ENCODE measurements around the gene NUP155. TPM values are rescaled to one million over a fixed set of nuclear protein-coding genes. Genes with fewer than 3 reads are reported as not detected.

The NUP155 gene
- total and polyA plus RNA-seq, 2 experiments from 2014 or later = 24.3 to 94.6 TPM

DNA sequence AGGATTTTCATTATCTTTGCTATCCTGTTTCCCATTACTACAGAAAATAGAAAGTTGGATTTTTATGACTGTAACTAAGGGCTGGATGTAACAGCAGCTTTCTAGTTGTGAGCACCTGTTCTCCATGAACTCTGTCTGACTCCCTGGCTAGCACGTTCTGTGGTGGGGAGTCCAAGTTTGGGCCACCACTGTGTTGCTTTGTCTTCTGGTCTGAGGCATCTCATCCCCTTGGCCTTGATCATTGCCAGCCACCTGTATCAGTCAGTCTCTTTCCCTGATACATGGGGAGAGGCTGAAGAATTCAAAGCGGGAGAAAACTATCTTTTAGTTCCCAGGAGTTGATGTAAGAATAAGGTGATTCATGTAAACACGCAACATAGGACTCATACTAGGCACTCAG lies 41.6 kb upstream of the NUP155 start:
- no peaks in the 10 kb centered on the region; the same call in 2 of the 3 replicates for H3K9me3 Mint-ChIP-seq
- Histone ChIP-seq H3K9me2 (ENCODE audit: insufficient read depth) (no peaks in the 10 kb centered on the region), H3K36me3 (ENCODE audit: insufficient read depth) (no peaks in the 10 kb centered on the region), H3K79me2 (replicated peaks; ENCODE audit: insufficient read depth) (no peaks in the 10 kb centered on the region), H3K27ac (ENCODE audit: low read depth) (no peak overlapping the region), H3K4me2 (no peak overlapping the region), H3K27me3 (ENCODE audit: insufficient read depth) (no peaks in the 10 kb centered on the region), H2AFZ (no peak overlapping the region), H3K4me1 (ENCODE audit: insufficient read depth) (no peaks in the 10 kb centered on the region), H3F3A (replicated peaks; ENCODE audit: low read depth) (no peaks in the 10 kb centered on the region), H3K4me3 (no peak overlapping the region), H4K20me1 (replicated peaks; ENCODE audit: insufficient read depth) (no peaks in the 10 kb centered on the region; the same call in 1 of the 2 replicates)
- H3K4me3 Mint-ChIP-seq = no peak overlapping the region
- H3K4me1 Mint-ChIP-seq = no peaks in the 10 kb centered on the region
- DNase-seq (ENCODE audit: low spot score) = no peak
- TF ChIP-seq EZH2 (IDR thresholded peaks at IDR 0.05; ENCODE audit: low read depth, unreplicated experiment) (no peak), STAT1 (IDR thresholded peaks at IDR 0.05; ENCODE audit: unreplicated experiment) (no peak), POLR2AphosphoS5 (IDR thresholded peaks at IDR 0.05; ENCODE audit: low read depth) (no peak), EZH2phosphoT487 (IDR thresholded peaks at IDR 0.05; ENCODE audit: unreplicated experiment) (no peak), JUNB (IDR thresholded peaks at IDR 0.05; ENCODE audit: unreplicated experiment) (no peak), ZNF114 (CRISPR knock-in tag; IDR thresholded peaks at IDR 0.05) (no peak), ZNF331 (CRISPR knock-in tag; IDR thresholded peaks at IDR 0.05; ENCODE audit: low read depth) (no peak), NANOG (IDR thresholded peaks at IDR 0.05; ENCODE audit: borderline replicate concordance) (no peak), CREB1 (CRISPR knock-in tag; IDR thresholded peaks at IDR 0.05; ENCODE audit: low read depth) (no peak)
- TF ChIP-seq, protein P1, sequence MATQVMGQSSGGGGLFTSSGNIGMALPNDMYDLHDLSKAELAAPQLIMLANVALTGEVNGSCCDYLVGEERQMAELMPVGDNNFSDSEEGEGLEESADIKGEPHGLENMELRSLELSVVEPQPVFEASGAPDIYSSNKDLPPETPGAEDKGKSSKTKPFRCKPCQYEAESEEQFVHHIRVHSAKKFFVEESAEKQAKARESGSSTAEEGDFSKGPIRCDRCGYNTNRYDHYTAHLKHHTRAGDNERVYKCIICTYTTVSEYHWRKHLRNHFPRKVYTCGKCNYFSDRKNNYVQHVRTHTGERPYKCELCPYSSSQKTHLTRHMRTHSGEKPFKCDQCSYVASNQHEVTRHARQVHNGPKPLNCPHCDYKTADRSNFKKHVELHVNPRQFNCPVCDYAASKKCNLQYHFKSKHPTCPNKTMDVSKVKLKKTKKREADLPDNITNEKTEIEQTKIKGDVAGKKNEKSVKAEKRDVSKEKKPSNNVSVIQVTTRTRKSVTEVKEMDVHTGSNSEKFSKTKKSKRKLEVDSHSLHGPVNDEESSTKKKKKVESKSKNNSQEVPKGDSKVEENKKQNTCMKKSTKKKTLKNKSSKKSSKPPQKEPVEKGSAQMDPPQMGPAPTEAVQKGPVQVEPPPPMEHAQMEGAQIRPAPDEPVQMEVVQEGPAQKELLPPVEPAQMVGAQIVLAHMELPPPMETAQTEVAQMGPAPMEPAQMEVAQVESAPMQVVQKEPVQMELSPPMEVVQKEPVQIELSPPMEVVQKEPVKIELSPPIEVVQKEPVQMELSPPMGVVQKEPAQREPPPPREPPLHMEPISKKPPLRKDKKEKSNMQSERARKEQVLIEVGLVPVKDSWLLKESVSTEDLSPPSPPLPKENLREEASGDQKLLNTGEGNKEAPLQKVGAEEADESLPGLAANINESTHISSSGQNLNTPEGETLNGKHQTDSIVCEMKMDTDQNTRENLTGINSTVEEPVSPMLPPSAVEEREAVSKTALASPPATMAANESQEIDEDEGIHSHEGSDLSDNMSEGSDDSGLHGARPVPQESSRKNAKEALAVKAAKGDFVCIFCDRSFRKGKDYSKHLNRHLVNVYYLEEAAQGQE (IDR thresholded peaks at IDR 0.05; ENCODE audit: unreplicated experiment) = no peak
- TF ChIP-seq, protein P2, sequence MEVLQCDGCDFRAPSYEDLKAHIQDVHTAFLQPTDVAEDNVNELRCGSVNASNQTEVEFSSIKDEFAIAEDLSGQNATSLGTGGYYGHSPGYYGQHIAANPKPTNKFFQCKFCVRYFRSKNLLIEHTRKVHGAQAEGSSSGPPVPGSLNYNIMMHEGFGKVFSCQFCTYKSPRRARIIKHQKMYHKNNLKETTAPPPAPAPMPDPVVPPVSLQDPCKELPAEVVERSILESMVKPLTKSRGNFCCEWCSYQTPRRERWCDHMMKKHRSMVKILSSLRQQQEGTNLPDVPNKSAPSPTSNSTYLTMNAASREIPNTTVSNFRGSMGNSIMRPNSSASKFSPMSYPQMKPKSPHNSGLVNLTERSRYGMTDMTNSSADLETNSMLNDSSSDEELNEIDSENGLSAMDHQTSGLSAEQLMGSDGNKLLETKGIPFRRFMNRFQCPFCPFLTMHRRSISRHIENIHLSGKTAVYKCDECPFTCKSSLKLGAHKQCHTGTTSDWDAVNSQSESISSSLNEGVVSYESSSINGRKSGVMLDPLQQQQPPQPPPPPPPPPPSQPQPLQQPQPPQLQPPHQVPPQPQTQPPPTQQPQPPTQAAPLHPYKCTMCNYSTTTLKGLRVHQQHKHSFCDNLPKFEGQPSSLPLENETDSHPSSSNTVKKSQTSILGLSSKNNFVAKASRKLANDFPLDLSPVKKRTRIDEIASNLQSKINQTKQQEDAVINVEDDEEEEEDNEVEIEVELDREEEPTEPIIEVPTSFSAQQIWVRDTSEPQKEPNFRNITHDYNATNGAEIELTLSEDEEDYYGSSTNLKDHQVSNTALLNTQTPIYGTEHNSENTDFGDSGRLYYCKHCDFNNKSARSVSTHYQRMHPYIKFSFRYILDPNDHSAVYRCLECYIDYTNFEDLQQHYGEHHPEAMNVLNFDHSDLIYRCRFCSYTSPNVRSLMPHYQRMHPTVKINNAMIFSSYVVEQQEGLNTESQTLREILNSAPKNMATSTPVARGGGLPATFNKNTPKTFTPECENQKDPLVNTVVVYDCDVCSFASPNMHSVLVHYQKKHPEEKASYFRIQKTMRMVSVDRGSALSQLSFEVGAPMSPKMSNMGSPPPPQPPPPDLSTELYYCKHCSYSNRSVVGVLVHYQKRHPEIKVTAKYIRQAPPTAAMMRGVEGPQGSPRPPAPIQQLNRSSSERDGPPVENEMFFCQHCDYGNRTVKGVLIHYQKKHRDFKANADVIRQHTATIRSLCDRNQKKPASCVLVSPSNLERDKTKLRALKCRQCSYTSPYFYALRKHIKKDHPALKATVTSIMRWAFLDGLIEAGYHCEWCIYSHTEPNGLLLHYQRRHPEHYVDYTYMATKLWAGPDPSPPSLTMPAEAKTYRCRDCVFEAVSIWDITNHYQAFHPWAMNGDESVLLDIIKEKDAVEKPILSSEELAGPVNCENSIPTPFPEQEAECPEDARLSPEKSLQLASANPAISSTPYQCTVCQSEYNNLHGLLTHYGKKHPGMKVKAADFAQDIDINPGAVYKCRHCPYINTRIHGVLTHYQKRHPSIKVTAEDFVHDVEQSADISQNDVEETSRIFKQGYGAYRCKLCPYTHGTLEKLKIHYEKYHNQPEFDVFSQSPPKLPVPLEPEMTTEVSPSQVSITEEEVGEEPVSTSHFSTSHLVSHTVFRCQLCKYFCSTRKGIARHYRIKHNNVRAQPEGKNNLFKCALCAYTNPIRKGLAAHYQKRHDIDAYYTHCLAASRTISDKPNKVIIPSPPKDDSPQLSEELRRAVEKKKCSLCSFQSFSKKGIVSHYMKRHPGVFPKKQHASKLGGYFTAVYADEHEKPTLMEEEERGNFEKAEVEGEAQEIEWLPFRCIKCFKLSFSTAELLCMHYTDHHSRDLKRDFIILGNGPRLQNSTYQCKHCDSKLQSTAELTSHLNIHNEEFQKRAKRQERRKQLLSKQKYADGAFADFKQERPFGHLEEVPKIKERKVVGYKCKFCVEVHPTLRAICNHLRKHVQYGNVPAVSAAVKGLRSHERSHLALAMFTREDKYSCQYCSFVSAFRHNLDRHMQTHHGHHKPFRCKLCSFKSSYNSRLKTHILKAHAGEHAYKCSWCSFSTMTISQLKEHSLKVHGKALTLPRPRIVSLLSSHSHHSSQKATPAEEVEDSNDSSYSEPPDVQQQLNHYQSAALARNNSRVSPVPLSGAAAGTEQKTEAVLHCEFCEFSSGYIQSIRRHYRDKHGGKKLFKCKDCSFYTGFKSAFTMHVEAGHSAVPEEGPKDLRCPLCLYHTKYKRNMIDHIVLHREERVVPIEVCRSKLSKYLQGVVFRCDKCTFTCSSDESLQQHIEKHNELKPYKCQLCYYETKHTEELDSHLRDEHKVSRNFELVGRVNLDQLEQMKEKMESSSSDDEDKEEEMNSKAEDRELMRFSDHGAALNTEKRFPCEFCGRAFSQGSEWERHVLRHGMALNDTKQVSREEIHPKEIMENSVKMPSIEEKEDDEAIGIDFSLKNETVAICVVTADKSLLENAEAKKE (CRISPR knock-in tag; IDR thresholded peaks at IDR 0.05) = no peak
- TF ChIP-seq, protein P3, sequence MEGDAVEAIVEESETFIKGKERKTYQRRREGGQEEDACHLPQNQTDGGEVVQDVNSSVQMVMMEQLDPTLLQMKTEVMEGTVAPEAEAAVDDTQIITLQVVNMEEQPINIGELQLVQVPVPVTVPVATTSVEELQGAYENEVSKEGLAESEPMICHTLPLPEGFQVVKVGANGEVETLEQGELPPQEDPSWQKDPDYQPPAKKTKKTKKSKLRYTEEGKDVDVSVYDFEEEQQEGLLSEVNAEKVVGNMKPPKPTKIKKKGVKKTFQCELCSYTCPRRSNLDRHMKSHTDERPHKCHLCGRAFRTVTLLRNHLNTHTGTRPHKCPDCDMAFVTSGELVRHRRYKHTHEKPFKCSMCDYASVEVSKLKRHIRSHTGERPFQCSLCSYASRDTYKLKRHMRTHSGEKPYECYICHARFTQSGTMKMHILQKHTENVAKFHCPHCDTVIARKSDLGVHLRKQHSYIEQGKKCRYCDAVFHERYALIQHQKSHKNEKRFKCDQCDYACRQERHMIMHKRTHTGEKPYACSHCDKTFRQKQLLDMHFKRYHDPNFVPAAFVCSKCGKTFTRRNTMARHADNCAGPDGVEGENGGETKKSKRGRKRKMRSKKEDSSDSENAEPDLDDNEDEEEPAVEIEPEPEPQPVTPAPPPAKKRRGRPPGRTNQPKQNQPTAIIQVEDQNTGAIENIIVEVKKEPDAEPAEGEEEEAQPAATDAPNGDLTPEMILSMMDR (conservative IDR thresholded peaks at IDR 0.05; ENCODE audit: low read depth in 2 of 2) = no peak
- TF ChIP-seq, protein P4, sequence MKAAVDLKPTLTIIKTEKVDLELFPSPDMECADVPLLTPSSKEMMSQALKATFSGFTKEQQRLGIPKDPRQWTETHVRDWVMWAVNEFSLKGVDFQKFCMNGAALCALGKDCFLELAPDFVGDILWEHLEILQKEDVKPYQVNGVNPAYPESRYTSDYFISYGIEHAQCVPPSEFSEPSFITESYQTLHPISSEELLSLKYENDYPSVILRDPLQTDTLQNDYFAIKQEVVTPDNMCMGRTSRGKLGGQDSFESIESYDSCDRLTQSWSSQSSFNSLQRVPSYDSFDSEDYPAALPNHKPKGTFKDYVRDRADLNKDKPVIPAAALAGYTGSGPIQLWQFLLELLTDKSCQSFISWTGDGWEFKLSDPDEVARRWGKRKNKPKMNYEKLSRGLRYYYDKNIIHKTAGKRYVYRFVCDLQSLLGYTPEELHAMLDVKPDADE (IDR thresholded peaks at IDR 0.05) = no peak
- H3K27me3 Mint-ChIP-seq (ENCODE audit: insufficient read depth, low read depth, poor library complexity) = no peaks in the 10 kb centered on the region
- H3K36me3 Mint-ChIP-seq (ENCODE audit: low read depth) = peaks cover 11% of the 10 kb centered on the region; the same call in 2 of the 3 replicates
- ATAC-seq = no peak
- H3K27ac Mint-ChIP-seq = no peak overlapping the region

All from GM23338 (cell line).